GM12878 (cell line): ENCODE results near the gene CAMTA1. TPM values are rescaled to one million over a fixed set of nuclear protein-coding genes. Genes with fewer than 3 reads are reported as not detected.

Experiments
- ATAC-seq: fragments of 200-7000 bp; cut with Tn5 transposase; 3 replicates; pipeline ENCODE4 v1.9.1; 2020; ENCODE audit warnings: mild to moderate bottlenecking, moderate library complexity
- BruUV-seq: library from RNA; stranded (reverse); fragments of 400-500 nt; replicated peaks from 2 replicates; lab custom pipeline; 2021; lab: Mats Ljungman, UMichigan
- CTCF ChIA-PET: fragments of 300-600 bp; sonication (Branson Sonifier 250); formaldehyde crosslinking; extraction: SDS; loops from one replicate; lab custom pipeline; 2021; ENCODE audit warnings: inconsistent platforms; lab: Yijun Ruan, JAX
- POLR2A ChIA-PET: fragments of 350-600 bp; formaldehyde crosslinking; extraction: SDS; loops from one replicate; lab custom pipeline; 2021; ENCODE audit warnings: inconsistent platforms; lab: Charles Lee
- RAD21 ChIA-PET: fragments of 300-600 bp; sonication (Branson Sonifier 250); formaldehyde crosslinking; loops from one replicate; lab custom pipeline; 2023; ENCODE audit warnings: antibody characterized with exemption; ENCODE audit not compliant: unreplicated experiment; lab: Charles Lee
- SMC1A ChIA-PET: fragments of 300-600 bp; sonication (Branson Sonifier 250); formaldehyde crosslinking; loops from one replicate; lab custom pipeline; 2023; ENCODE audit not compliant: unreplicated experiment, uncharacterized antibody; lab: Charles Lee
- DNase-seq: peaks from one replicate; pipeline ENCODE4 v3.0.0-alpha.2; 2011; ENCODE audit warnings: low read depth, low spot score
- FAIRE-seq: peaks from 3 replicates; lab custom pipeline; 2011; peaks lifted over from hg19 to GRCh38; lab: Jason Lieb, UNC
- H2AFZ ChIP-seq: 2 replicates; pipeline ENCODE4 v1.6.0; 2011; ENCODE audit warnings: low read depth, low read length, control low read depth; ENCODE audit not compliant: control insufficient read depth
- H3K27ac ChIP-seq: 2 replicates; pipeline ENCODE4 v1.5.1; 2011; ENCODE audit warnings: control low read depth; ENCODE audit not compliant: control insufficient read depth, insufficient read depth
- H3K27me3 ChIP-seq, 2 experiments: replicated peaks in 1 of 2; 2 replicates each; pipeline versions ENCODE4 v1.6.0 to v1.6.1; 2011; ENCODE audit warnings: low read length in 1 of 2; ENCODE audit not compliant: control insufficient read depth in 2 of 2, insufficient read depth in 2 of 2
- H3K36me3 ChIP-seq, 2 experiments: 2 replicates each; pipeline ENCODE4 v1.5.1; 2011; ENCODE audit warnings: low read length in 1 of 2; ENCODE audit not compliant: control insufficient read depth in 2 of 2, insufficient read depth in 2 of 2
- H3K4me1 ChIP-seq: 2 replicates; pipeline ENCODE4 v1.6.1; 2011; ENCODE audit warnings: mild to moderate bottlenecking, low read length, moderate library complexity, mixed read lengths; ENCODE audit not compliant: control insufficient read depth, insufficient read depth
- H3K4me2 ChIP-seq: 2 replicates; pipeline ENCODE4 v1.6.0; 2011; ENCODE audit warnings: control low read depth; ENCODE audit not compliant: control insufficient read depth, insufficient read depth
- H3K4me3 ChIP-seq: fragments of 200-600 bp; sonication (generic); 2 replicates; pipeline ENCODE4 v1.5.1; 2016
- H3K79me2 ChIP-seq: 2 replicates; pipeline ENCODE4 v1.6.0; 2011; ENCODE audit warnings: low read length; ENCODE audit not compliant: control insufficient read depth, insufficient read depth
- H3K9ac ChIP-seq: 2 replicates; pipeline ENCODE4 v1.8.0; 2011; ENCODE audit warnings: low read length, control low read depth, mixed read lengths; ENCODE audit not compliant: control insufficient read depth, insufficient read depth
- H3K9me3 ChIP-seq: replicated peaks from 3 replicates; pipeline ENCODE4 v1.5.1; 2011; ENCODE audit warnings: mild to moderate bottlenecking, low read length; ENCODE audit not compliant: control insufficient read depth, insufficient read depth
- H4K20me1 ChIP-seq: 2 replicates; pipeline ENCODE4 v1.6.0; 2011; ENCODE audit not compliant: control insufficient read depth, insufficient read depth
- ASH2L ChIP-seq: fragments of 300-600, 200-600 bp; sonication (generic); IDR thresholded peaks from 2 replicates; pipeline ENCODE4 v1.6.1; 2017; ENCODE audit warnings: low read depth, mild to moderate bottlenecking, borderline replicate concordance
- BACH1 ChIP-seq: fragments of 450-650 bp; IDR thresholded peaks from 2 replicates; pipeline ENCODE4 v1.6.1; 2017; ENCODE audit warnings: mild to moderate bottlenecking, borderline replicate concordance
- BCL11A ChIP-seq: IDR thresholded peaks from 2 replicates; pipeline ENCODE4 v1.6.1; 2011; ENCODE audit warnings: low read depth, low read length
- CBX5 ChIP-seq: sonication (generic); IDR thresholded peaks from 2 replicates; pipeline ENCODE4 v1.6.1; 2016; ENCODE audit warnings: low read depth, moderate library complexity, mild to moderate bottlenecking, inconsistent platforms
- DPF2 ChIP-seq: fragments of 450-650 bp; IDR thresholded peaks from 2 replicates; pipeline ENCODE4 v1.6.1; 2017; ENCODE audit warnings: mild to moderate bottlenecking
- EGR1 ChIP-seq, 2 experiments: IDR thresholded peaks; 1 replicate in 1 of 2; 2 replicates in 1 of 2; pipeline ENCODE4 v1.6.1; 2011 to 2012; ENCODE audit warnings: low read depth in 2 of 2, low read length in 2 of 2, borderline replicate concordance in 1 of 2, mild to moderate bottlenecking in 1 of 2, moderate library complexity in 1 of 2
- EP300 ChIP-seq, 2 experiments: fragments of 150-350 bp in 1 of 2; IDR thresholded peaks; 2 replicates each; pipeline ENCODE4 v1.6.1; 2011 to 2012; ENCODE audit warnings: low read depth in 2 of 2, low read length in 2 of 2, borderline replicate concordance in 1 of 2, improper control_type of control experiment in 1 of 2, inconsistent platforms in 1 of 2; ENCODE audit not compliant: control insufficient read depth in 1 of 2
- FOXM1 ChIP-seq: IDR thresholded peaks from 2 replicates; pipeline ENCODE4 v1.6.1; 2012; ENCODE audit warnings: low read depth, mild to moderate bottlenecking, inconsistent platforms, low read length, moderate library complexity
- KAT2A ChIP-seq: conservative IDR thresholded peaks from 2 replicates; pipeline ENCODE4 v1.6.1; 2011; ENCODE audit warnings: low read depth, low read length; ENCODE audit not compliant: control insufficient read depth
- MTA3 ChIP-seq: IDR thresholded peaks from 2 replicates; pipeline ENCODE4 v1.6.1; 2012; ENCODE audit warnings: low read length, inconsistent platforms, borderline replicate concordance
- RAD21 ChIP-seq: IDR thresholded peaks from 2 replicates; pipeline ENCODE4 v1.6.1; 2011; ENCODE audit warnings: mild to moderate bottlenecking, low read depth, low read length, moderate library complexity; ENCODE audit not compliant: insufficient read depth
- SIN3A ChIP-seq: IDR thresholded peaks from 2 replicates; pipeline ENCODE4 v1.6.1; 2012; ENCODE audit warnings: low read depth, low read length, improper control_type of control experiment
- SMAD5 ChIP-seq: IDR thresholded peaks from 2 replicates; pipeline ENCODE4 v1.6.1; 2016; ENCODE audit warnings: antibody characterized with exemption, low read depth
- SUZ12 ChIP-seq: fragments of 200-600 bp; sonication (generic); IDR thresholded peaks from one replicate; pipeline ENCODE4 v1.6.1; 2018; ENCODE audit warnings: antibody characterized with exemption, mild to moderate bottlenecking; ENCODE audit not compliant: unreplicated experiment
- WRNIP1 ChIP-seq: IDR thresholded peaks from 2 replicates; pipeline ENCODE4 v1.6.1; 2011; ENCODE audit warnings: low read depth, low read length, improper control_type of control experiment, borderline replicate concordance
- ZSCAN29 ChIP-seq: fragments of 450-650 bp; IDR thresholded peaks from 2 replicates; pipeline ENCODE4 v1.6.1; 2017; ENCODE audit warnings: mild to moderate bottlenecking, moderate library complexity
- WGBS: methylation state at CpG from one replicate; pipeline ENCODE4 v1.1.6; 2016; ENCODE audit warnings: low lambda C conversion rate; ENCODE audit not compliant: insufficient replicate concordance, insufficient coverage; ENCODE audit errors: missing lambda C conversion rate; 5-methylcytosine and 5-hydroxymethylcytosine counted together
- in situ Hi-C: fragments of 300-500 bp; cut with MboI; formaldehyde crosslinking; loops from 9 replicates; pipeline ENCODE4 v1.14.3; 2018; ENCODE audit warnings: mixed read lengths
- intact Hi-C: fragments of 100-400 bp; cut with micrococcal nuclease; formaldehyde crosslinking; loops from one replicate; pipeline ENCODE4 v1.14.2; 2022; ENCODE audit not compliant: unreplicated experiment
- polyA plus RNA-seq, 11 experiments: library from polyadenylated mRNA; depleted of rRNA in 4 of 11; unstranded in 6 of 11; stranded (reverse) in 5 of 11; fragments of >200 nt; fragmentation: Nextera tagmentation in 4 of 11; fragmentation: Illumina TruSeq in 1 of 11; extraction: Ambion mirVana in 4 of 11; extraction: Trizol in 1 of 11; gene quantifications; 1 replicate in 1 of 11; 2 replicates in 10 of 11; pipeline versions ENCODE4 v1.2.1 to v1.2.3, GENCODE V29; 2011 to 2016; ENCODE audit warnings: inconsistent platforms in 2 of 11, missing spikeins in 2 of 11, low read depth in 1 of 11
- total RNA-seq, 4 experiments: library from RNA; depleted of rRNA in 3 of 4; stranded (reverse); fragments of >200 nt in 3 of 4; fragmentation: Illumina TruSeq in 1 of 4; extraction: Trizol in 1 of 4; gene quantifications; 2 replicates each; pipeline versions ENCODE4 v1.2.1 to v1.2.3, GENCODE V29; 2013 to 2021
- TF ChIP-seq, protein P1 (sequence below): IDR thresholded peaks from 2 replicates; pipeline ENCODE4 v1.6.1; 2011; ENCODE audit warnings: low read depth, low read length, improper control_type of control experiment, borderline replicate concordance
- TF ChIP-seq, protein P2 (sequence below): fragments of 450-650 bp; IDR thresholded peaks from 2 replicates; pipeline ENCODE4 v1.6.1; 2018; ENCODE audit warnings: borderline replicate concordance, mild to moderate bottlenecking; ENCODE audit not compliant: partially characterized antibody
- TF ChIP-seq, protein P3 (sequence below): IDR thresholded peaks from 2 replicates; pipeline ENCODE4 v1.6.1; 2012; ENCODE audit warnings: low read depth, low read length, improper control_type of control experiment

Gene CAMTA1
- total and polyA plus RNA-seq, 10 of the 15 experiments (the other 5 are each of a cell fraction or from before 2014, with no cell fraction given): 37.7 to 148 (median 76.4) TPM

DNA sequence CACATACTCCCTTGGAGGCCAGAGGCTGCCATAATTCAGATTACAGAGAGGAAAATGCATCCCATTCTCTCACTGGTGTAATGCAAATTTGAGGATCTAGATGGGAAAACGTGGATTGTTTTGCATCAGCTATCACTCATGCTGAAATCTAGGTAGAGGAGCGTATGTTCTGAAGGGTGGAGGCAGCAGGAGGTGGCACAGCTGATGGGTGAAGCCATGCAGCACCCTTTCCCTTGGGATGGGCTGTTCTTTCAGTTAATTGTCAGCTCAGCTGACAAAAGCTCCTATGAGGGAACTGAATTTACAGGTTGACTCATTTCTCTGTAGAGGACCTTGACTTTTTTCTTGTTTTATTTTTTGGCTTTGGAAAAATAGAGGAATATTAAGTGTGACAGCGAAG is 41.8 kb downstream of the CAMTA1 start:
- no peak for FAIRE-seq
- Histone ChIP-seq H3K4me2 (no peak overlapping the region), H3K27me3 (no peaks in the 10 kb centered on the region), H3K9ac (no peak overlapping the region), H3K9me3 (no peaks in the 10 kb centered on the region), H2AFZ (no peak overlapping the region), H3K27ac (no peak overlapping the region), H3K79me2 (peaks cover 12% of the 10 kb centered on the region), H3K36me3 (peaks cover 0 to 4% of the 10 kb centered on the region in 2 experiments; a peak in 2 of 4 replicates), H4K20me1 (no peaks in the 10 kb centered on the region), H3K4me1 (peaks cover 9% of the 10 kb centered on the region; the same call in 1 of the 2 replicates), H3K4me3 (no peak overlapping the region)
- BruUV-seq: no TSS peak
- WGBS: 85% methylated on average over 3 of the region's 3 CpGs
- ChIA-PET RAD21 (interaction anchor here (0.7 to 1.4 kb wide), 3 partner anchors 9 to 1117 kb away, joined by 3 to 4 read pairs (median 3); no protein-coding TSS in a partner anchor), POLR2A (interaction anchor here (0.6 kb wide), 1 partner anchor 798 kb away, joined by 7 read pairs; no protein-coding TSS in a partner anchor), SMC1A (interaction anchor here (0.8 to 1.4 kb wide), 4 partner anchors 9 to 46 kb away, joined by 3 to 6 read pairs (median 3); no protein-coding TSS in a partner anchor), CTCF (interaction anchor here (0.8 kb wide), 2 partner anchors 9 to 58 kb away, joined by 3 read pairs; no protein-coding TSS in a partner anchor)
- ATAC-seq: no peak
- TF ChIP-seq DPF2 (no peak), KAT2A (no peak), ZSCAN29 (no peak), ASH2L (no peak), WRNIP1 (no peak), EP300 (IDR thresholded peaks at IDR 0.05; ENCODE audit: borderline replicate concordance in 1 of 2, control insufficient read depth in 1 of 2, low read depth in 2 of 2, low read length in 2 of 2) (no peak), BACH1 (no peak), SUZ12 (no peak), MTA3 (no peak), SMAD5 (no peak), BCL11A (no peak), EGR1 (IDR thresholded peaks at IDR 0.05; ENCODE audit: borderline replicate concordance in 1 of 2, low read depth in 2 of 2, low read length in 2 of 2) (no peak), RAD21 (no peak), FOXM1 (no peak), CBX5 (no peak), SIN3A (no peak)
- TF ChIP-seq, protein P1, sequence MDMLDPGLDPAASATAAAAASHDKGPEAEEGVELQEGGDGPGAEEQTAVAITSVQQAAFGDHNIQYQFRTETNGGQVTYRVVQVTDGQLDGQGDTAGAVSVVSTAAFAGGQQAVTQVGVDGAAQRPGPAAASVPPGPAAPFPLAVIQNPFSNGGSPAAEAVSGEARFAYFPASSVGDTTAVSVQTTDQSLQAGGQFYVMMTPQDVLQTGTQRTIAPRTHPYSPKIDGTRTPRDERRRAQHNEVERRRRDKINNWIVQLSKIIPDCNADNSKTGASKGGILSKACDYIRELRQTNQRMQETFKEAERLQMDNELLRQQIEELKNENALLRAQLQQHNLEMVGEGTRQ: no peak
- TF ChIP-seq, protein P2, sequence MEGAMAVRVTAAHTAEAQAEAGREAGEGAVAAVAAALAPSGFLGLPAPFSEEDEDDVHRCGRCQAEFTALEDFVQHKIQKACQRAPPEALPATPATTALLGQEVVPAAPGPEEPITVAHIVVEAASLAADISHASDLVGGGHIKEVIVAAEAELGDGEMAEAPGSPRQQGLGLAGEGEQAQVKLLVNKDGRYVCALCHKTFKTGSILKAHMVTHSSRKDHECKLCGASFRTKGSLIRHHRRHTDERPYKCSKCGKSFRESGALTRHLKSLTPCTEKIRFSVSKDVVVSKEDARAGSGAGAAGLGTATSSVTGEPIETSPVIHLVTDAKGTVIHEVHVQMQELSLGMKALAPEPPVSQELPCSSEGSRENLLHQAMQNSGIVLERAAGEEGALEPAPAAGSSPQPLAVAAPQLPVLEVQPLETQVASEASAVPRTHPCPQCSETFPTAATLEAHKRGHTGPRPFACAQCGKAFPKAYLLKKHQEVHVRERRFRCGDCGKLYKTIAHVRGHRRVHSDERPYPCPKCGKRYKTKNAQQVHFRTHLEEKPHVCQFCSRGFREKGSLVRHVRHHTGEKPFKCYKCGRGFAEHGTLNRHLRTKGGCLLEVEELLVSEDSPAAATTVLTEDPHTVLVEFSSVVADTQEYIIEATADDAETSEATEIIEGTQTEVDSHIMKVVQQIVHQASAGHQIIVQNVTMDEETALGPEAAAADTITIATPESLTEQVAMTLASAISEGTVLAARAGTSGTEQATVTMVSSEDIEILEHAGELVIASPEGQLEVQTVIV: no peak
- TF ChIP-seq, protein P3, sequence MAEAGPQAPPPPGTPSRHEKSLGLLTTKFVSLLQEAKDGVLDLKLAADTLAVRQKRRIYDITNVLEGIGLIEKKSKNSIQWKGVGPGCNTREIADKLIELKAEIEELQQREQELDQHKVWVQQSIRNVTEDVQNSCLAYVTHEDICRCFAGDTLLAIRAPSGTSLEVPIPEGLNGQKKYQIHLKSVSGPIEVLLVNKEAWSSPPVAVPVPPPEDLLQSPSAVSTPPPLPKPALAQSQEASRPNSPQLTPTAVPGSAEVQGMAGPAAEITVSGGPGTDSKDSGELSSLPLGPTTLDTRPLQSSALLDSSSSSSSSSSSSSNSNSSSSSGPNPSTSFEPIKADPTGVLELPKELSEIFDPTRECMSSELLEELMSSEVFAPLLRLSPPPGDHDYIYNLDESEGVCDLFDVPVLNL: no peak
- DNase-seq: no peak
- in situ Hi-C loops: no loop called here
- intact Hi-C loops: no loop called here
